Transverse colon (tissue), 4 donors: Measurements from ENCODE around the gene XYLT1.

ENCODE experiments used
- EP300 ChIP-seq: sonication (generic); formaldehyde crosslinking; IDR thresholded peaks from one replicate; pipeline ENCODE4 v1.6.1; 2017; ENCODE audit warnings: antibody characterized with exemption, low read depth
- POLR2A ChIP-seq: fragments of 450-650 bp; IDR thresholded peaks from one replicate; pipeline ENCODE4 v1.6.1; 2016; ENCODE audit warnings: antibody characterized with exemption, mild to moderate bottlenecking, moderate library complexity
- POLR2AphosphoS5 ChIP-seq, 3 donors: sonication (generic); formaldehyde crosslinking; IDR thresholded peaks; one replicate each; pipeline ENCODE4 v1.6.1; 2016; ENCODE audit warnings: antibody characterized with exemption in 3 of 3
- TF ChIP-seq, protein P1 (sequence below), 5 experiments: fragments of 200-600 bp in 3 of 5; fragments of 450-650 bp in 2 of 5; sonication (generic) in 3 of 5; IDR thresholded peaks; 1 replicate in 2 of 5; 2 replicates in 3 of 5; pipeline ENCODE4 v1.5.1; 2016 to 2017; ENCODE audit warnings: antibody characterized with exemption in 5 of 5, inconsistent platforms in 3 of 5, mild to moderate bottlenecking in 2 of 5, moderate library complexity in 1 of 5

DNA sequence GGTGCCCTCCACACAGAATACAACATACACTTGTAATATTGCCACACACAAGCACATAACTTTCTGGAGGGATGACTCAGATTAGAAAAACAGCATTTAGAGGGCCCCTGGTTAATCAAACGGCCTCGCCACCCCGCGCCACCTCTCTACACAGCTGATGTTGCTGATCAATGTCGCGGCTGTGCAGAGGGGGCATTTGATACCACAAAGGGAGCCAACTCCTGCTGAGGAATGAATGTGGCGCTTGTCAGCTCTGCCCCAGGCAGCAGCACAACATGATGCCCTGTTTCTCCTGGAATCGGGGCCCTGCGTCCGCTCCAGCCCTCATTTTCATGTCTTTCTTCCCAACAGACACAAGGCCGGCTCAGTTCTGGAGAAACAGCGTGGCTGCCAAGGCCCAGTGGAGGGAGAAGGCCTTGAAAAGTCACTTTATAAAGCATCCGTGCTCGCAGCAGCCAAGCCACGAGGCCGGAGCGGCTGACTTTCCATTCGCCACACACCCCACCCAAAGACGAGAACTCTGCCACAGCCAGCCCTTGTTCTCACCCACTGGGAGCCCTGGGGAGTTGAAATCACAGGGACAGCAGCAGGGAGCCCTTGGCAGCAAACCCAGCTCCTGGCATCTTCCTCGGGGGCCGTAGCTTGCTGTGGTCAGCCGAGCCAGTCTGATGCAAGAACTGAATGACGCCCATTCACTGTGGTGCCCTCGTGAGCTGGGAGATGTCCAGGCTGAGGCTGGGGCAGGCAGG lies 65.6 kb downstream of the XYLT1 start:
- TF ChIP-seq, protein P1, sequence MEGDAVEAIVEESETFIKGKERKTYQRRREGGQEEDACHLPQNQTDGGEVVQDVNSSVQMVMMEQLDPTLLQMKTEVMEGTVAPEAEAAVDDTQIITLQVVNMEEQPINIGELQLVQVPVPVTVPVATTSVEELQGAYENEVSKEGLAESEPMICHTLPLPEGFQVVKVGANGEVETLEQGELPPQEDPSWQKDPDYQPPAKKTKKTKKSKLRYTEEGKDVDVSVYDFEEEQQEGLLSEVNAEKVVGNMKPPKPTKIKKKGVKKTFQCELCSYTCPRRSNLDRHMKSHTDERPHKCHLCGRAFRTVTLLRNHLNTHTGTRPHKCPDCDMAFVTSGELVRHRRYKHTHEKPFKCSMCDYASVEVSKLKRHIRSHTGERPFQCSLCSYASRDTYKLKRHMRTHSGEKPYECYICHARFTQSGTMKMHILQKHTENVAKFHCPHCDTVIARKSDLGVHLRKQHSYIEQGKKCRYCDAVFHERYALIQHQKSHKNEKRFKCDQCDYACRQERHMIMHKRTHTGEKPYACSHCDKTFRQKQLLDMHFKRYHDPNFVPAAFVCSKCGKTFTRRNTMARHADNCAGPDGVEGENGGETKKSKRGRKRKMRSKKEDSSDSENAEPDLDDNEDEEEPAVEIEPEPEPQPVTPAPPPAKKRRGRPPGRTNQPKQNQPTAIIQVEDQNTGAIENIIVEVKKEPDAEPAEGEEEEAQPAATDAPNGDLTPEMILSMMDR (IDR thresholded peaks at IDR 0.05), result no peak
- TF ChIP-seq POLR2AphosphoS5 (IDR thresholded peaks at IDR 0.05), result peak; percentile 16 to 57 (median 31)
- no peak for TF ChIP-seq POLR2A
- TF ChIP-seq EP300, result no peak
